PFSK-1 (cell line): ENCODE results near the gene ARL6IP5.

ENCODE experiments used
- FOXP2 ChIP-seq: optimal IDR thresholded peaks from 2 replicates; pipeline ENCODE3; 2011; ENCODE audit warnings: borderline replicate concordance, control low read depth, inconsistent platforms; ENCODE audit not compliant: insufficient read depth; ENCODE audit errors: extremely low read length, extremely low read depth
- POLR2AphosphoS5 ChIP-seq: IDR thresholded peaks from 2 replicates; pipeline ENCODE4 v1.6.1; 2012; ENCODE audit warnings: low read depth, mild to moderate bottlenecking, control low read depth, low read length, moderate library complexity
- REST ChIP-seq, 2 experiments: IDR thresholded peaks; 2 replicates each; pipeline versions ENCODE4 v1.6.1 to v1.8.0; 2011 to 2012; ENCODE audit warnings: low read depth in 2 of 2, low read length in 2 of 2, control low read depth in 1 of 2, inconsistent platforms in 1 of 2, mild to moderate bottlenecking in 1 of 2, moderate library complexity in 1 of 2; ENCODE audit not compliant: insufficient read depth in 1 of 2
- SIN3A ChIP-seq: IDR thresholded peaks from 2 replicates; pipeline ENCODE4 v1.6.1; 2012; ENCODE audit warnings: mild to moderate bottlenecking, low read length, moderate library complexity, borderline replicate concordance; ENCODE audit not compliant: insufficient read depth
- TAF1 ChIP-seq: IDR thresholded peaks from 2 replicates; pipeline ENCODE4 v1.6.1; 2012; ENCODE audit warnings: low read length, control low read depth, borderline replicate concordance; ENCODE audit not compliant: insufficient read depth

Gene ARL6IP5

DNA sequence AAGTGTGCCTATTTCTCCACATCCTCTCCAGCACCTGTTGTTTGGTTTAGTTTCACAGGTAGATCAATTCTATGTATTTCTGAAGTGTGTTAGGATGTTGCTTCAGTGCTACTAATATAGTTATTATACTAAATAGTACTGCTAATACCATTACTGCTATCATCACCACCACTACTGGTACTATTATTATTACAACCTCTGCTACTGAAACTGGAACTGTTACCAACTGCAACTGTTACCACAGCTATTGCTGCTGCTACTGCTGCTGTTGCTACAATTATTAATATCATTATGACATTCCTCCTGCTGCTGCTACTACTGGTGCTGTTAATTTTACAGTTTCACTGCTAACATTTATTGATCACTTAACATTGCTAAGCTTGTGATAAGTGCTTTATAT, 46.0 kb downstream of the ARL6IP5 start:
- no peak for TF ChIP-seq TAF1
- TF ChIP-seq REST (IDR thresholded peaks at IDR 0.05; ENCODE audit: insufficient read depth in 1 of 2, low read depth in 2 of 2, low read length in 2 of 2) = no peak
- TF ChIP-seq SIN3A = no peak
- TF ChIP-seq POLR2AphosphoS5 = no peak
- no peak for TF ChIP-seq FOXP2

DNA sequence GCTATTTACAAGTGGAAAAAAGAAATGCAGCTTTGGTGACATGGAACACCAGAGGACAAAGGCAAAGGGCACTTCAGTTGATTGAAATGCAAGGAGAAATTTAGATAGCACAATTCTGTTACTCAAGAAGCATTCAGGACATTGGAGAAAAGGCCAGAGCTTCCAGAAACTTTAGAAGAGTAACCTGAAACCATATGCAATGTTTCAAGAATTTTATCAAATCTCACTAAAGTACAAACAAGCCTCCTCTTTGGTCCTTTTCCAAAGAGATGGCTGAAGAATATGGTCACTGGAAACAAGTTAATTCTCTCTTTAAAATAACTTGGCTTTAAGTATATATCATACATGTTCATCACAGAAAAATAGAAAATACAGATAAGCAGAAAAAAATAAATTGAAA, 52.3 kb downstream of the ARL6IP5 start:
- no peak for TF ChIP-seq FOXP2
- TF ChIP-seq REST (IDR thresholded peaks at IDR 0.05; ENCODE audit: insufficient read depth in 1 of 2, low read depth in 2 of 2, low read length in 2 of 2) = no peak
- TF ChIP-seq POLR2AphosphoS5 = no peak
- TF ChIP-seq SIN3A = no peak
- TF ChIP-seq TAF1 = no peak

GRCh38 chr3:69137412-69137811, 52.7 kb downstream of the ARL6IP5 start:
- no peak for TF ChIP-seq SIN3A
- TF ChIP-seq POLR2AphosphoS5 = no peak
- no peak for TF ChIP-seq REST (IDR thresholded peaks at IDR 0.05; ENCODE audit: insufficient read depth in 1 of 2, low read depth in 2 of 2, low read length in 2 of 2)
- TF ChIP-seq FOXP2 = no peak
- TF ChIP-seq TAF1 = no peak

- TF ChIP-seq TAF1 = no peak
- no peak for TF ChIP-seq SIN3A
- TF ChIP-seq FOXP2 = no peak
- TF ChIP-seq REST (IDR thresholded peaks at IDR 0.05; ENCODE audit: insufficient read depth in 1 of 2, low read depth in 2 of 2, low read length in 2 of 2) = no peak
- no peak for TF ChIP-seq POLR2AphosphoS5
Observed at GRCh38 chr3:69141313-69141712, 56.6 kb downstream of the ARL6IP5 start.

- TF ChIP-seq TAF1 (no peak), FOXP2 (no peak), SIN3A (no peak), POLR2AphosphoS5 (no peak), REST (IDR thresholded peaks at IDR 0.05; ENCODE audit: insufficient read depth in 1 of 2, low read depth in 2 of 2, low read length in 2 of 2) (no peak)
Observed at GRCh38 chr3:69142090-69142489, 57.4 kb downstream of the ARL6IP5 start.
